HG03108 (cell line): ENCODE measurements around the gene TRAP1.
"Not testable (repeated sequence)": the region's sequence is repeated elsewhere in the genome, so short reads cannot be mapped to it uniquely, and the experiment has no call there.

Experiments
- ATAC-seq: cut with Tn5 transposase; IDR thresholded peaks from one replicate; pipeline ENCODE4 v1.9.1; 2021; ENCODE audit warnings: moderate library complexity; ENCODE audit not compliant: unreplicated experiment

Gene TRAP1

DNA sequence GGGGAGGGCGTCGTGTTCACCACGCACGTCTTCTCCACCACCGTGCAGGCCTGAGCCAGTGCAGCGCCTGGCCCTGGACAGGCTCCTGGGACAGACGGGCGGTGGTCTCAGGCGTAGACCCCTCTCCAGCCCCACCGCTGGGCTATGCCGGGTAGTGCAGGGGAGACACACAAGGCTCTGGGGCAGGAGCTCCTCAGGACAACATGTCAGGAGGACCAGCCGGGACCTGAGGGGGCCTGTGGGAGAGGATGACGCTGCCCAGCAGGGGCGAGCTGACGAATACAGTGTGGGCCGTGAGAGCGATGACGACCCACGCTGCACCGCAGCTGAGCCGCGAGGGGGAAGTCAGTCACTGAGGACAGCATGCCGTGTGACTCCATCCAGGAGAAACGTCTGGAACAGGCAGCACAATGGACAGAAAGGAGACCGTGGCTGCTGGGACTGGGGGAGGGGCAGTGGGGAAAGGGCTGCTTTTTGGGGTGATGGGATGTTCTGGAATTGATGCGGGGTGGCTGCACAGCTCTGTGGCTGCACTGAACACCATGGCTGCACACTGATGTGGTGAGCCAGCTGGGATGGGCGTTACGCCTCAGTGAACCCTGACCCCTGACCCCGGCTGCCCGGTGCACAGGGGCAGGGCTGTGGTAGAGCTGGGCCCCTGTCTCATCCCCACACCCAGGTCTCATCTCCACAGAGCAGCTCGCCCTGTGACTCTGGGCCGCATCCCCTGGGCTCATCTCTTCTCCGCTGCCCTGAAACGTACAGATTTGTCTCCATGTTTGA lies 42.6 kb downstream of the TRAP1 start:
- no peak for ATAC-seq

DNA sequence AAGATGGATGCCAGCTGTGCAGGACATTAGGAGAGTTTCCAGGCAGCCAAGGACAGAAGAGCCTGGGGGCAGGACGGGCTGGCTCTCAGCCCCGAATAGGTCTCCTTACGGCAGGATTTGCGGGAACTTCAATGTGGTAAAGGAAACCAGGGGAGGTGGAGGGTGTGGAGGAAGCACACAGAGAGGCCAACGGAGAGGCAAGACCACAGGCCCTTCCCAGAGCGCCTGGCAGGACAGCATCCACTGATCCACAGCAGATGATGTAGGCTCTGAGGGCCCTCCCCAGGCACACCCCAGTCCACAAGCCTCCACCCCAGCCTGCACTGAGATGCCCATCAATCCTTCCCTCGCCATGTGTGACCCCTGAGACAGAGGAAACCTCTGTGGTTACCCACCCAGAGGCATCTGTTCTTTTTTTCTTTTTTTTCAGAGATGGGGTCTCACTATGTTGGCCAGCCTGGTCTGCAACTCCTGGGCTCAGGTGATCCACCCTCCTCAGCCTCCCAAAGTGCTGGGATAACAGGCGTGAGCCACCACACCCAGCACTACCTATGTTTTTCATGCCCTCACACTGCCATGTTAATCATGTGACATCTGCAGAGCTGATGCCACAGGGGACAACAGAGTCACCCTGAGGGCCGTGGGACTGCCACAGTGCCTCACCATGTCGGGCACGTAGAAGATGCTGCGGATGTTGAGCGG lies 43.5 kb downstream of the TRAP1 start:
- no peak for ATAC-seq

DNA sequence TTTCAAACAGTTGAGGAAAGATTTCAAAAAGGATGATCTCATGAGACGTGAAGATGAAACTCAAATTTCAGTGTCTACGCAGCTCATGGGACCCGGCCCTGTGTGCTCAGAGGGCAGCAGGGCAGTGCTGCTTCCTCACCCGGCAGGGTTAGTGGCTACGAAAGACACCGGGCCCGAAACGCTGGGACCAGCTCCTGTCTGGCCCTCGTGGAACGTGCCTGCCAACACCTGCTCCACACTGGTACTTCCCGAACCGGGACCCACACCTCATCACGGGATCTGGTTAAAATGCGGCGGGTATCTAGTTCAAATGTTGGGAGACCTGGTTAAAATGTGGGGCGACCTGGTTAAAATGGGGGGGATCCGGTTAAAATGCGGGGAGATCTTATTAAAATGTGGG lies 44.1 kb downstream of the TRAP1 start:
- ATAC-seq, result no peak

- no peak for ATAC-seq
These were observed 44.7 kb downstream of the TRAP1 start for GRCh38 chr16:3672571-3673041.

DNA sequence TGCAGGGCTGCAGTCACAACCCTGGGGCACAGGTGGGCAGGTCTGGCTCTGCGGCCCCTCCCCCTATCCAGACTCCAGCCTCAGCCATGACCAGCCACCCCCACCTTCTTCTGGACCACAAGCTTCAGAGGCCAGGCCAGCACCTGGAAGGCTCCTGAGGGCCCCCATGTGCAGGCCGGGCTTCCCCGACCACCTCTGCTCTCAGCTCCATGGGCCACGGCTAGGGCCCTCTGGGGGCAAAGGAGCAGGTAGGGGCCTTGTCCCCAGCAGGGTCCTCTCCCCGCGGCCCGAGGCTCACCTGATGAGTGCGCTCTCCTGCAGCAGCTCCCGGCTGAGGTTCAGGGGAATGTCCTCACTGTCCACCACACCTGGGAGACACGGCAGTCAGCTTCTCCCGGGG lies 45.9 kb downstream of the TRAP1 start:
- no peak for ATAC-seq

GRCh38 chr16:3670711-3671110 lies 46.6 kb downstream of the TRAP1 start:
- no peak for ATAC-seq

- no peak for ATAC-seq
These were observed 48.2 kb downstream of the TRAP1 start for GRCh38 chr16:3669082-3669481.

DNA sequence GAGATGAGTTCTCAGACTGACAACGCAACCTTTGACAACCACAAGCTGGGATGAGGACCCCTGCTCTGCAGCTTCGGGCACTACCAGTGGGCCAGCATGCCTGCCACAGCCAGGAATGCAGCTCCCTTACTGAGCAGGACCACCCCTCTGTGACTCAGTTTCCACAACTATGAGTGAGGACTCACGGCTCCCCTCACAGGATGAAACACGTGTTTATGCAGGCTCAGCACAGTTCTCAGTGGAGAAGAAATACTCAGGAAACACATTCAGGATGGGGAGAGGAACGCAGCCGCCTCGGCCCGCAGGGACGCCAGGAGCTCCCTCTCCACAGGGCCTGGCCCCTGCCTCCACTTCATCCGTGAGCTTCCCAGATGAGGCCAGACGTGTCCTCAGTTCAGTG lies 48.7 kb downstream of the TRAP1 start:
- ATAC-seq, result no peak

DNA sequence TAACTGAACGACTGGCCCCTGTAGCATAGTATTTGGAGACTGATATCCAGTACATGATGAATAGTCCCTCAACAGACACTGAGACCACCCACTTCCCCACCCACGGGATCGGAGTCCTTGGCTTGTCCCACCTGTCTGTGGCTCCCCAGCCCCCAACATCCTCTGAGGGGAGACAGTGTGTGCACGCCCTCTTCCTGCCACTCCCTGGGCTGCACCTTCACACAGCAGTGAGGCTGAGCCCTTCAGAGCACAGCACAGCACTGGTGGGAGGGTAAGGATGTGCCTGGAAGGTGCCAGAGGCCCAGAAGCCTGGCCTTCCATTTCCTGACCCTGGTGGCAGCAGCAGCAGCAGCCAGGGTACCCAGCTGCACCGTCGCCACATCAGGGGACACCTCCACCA lies 51.8 kb downstream of the TRAP1 start:
- no peak for ATAC-seq

GRCh38 chr16:3664187-3664896 lies 53.0 kb downstream of the TRAP1 start:
- ATAC-seq, result no peak

DNA sequence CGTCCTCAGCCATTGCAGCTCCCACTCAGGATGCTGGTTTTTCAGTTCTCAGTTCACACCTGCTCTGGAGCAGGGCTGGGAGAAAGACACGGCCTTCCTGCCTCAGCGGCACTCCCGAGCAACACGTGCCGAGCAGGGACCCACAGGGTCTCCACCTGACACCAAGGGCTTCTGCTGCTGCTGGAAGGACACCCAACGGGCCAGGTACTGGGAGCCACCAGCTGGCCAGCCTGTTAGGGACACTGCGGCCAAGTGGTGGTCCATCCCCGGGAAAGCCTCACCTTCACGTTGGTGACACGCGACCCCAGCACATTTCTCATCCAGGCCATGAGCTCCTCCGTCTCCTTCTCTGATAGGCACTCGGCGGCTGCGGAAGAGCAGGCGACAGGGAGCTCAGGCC lies 54.7 kb downstream of the TRAP1 start:
- no peak for ATAC-seq

DNA sequence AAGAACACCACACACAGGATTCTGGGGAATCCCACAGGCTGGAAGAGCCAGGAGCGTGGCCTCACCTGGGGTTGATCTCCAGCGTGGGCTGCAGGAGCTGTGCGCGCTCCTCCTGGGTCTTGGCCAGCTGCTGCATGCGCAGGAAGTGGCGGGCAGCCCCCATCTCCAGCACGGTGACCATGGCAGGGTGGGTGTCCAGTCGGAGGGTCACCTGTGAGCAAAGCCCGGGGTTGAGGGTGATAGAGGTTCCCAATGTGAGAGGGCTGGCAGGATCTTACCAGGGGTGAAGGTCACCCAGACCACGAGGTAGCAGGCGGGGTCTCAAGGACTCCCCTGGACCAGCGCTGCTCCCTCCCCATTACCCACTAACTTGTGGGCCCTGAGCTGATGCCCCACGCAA lies 55.4 kb downstream of the TRAP1 start:
- no peak for ATAC-seq

DNA sequence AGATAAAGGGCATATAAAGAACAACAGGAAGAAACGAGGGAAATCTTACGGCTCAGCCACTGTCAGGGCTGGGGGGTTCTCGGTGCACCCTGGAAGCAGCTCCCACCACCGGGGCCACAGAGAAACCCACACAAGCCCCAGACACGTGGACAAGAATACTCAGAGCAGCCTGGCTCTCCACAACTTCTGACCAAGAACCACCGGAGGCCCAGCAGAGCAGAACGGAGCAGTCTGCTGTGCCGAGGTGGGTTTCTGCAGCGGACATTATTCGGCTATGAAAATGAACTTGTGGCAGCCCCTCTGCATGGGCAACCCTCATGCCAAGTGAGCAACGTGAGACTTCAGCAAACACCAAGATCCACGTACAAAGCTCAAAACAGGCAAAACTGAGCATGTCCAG lies 56.0 kb downstream of the TRAP1 start:
- ATAC-seq, result no peak

DNA sequence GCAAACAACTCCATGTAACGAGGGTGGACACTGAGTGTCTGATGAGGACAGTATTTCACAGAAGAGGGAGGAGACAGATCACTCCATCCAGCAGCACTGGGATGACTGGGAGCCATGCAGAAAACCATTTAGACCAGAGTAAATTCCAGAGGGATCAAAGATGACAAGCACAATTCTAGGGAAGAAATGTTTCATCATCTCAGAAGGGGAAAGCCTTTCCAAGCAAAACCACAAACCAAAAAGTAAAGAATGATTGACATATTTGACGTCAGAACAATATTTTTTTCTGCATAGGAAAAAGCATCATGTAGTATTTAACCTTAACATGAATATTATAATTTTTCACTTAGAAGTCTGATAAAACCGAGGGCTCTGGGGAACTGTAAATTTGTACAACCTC lies 58.1 kb downstream of the TRAP1 start:
- no peak for ATAC-seq

DNA sequence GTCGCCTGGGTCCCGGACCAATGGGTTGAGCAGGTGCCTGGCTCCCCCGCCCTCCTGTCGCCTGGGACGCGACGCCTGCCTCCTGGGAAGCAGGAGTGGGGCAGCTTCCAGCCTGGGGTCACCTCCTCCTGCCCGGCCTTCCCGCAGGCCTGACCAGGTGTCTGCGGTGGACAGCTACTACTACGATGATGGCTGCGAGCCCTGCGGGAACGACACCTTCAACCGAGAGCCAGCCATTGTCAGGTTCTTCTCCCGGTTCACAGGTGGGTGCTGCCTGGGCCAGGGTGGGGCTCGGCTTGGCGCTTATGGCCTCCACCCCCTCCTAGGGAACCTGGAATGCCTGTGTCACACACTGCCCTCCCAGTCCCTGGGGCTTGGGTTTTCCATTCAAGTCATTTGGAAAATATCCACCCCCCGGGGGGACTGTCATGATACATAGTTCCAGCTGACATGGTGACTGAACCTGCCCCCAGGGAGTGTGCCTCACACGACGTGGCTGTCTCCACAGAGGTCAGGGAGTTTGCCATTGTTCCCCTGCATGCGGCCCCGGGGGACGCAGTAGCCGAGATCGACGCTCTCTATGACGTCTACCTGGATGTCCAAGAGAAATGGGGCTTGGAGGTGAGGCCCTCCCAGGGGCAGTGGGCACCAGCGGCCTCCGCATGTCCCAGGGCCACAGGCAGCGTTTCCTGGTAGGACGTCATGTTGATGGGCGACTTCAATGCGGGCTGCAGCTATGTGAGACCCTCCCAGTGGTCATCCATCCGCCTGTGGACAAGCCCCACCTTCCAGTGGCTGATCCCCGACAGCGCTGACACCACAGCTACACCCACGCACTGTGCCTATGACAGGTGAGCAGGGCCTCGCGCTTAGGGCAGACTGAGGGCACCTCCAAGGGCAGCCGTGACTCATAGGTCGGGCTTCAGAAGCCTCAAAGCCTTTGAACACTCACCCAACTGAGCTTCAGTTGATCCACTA lies 60.5 kb downstream of the TRAP1 start:
- no peak for ATAC-seq

- not testable (repeated sequence) for ATAC-seq
These were observed 61.2 kb downstream of the TRAP1 start for GRCh38 chr16:3656160-3656490.

DNA sequence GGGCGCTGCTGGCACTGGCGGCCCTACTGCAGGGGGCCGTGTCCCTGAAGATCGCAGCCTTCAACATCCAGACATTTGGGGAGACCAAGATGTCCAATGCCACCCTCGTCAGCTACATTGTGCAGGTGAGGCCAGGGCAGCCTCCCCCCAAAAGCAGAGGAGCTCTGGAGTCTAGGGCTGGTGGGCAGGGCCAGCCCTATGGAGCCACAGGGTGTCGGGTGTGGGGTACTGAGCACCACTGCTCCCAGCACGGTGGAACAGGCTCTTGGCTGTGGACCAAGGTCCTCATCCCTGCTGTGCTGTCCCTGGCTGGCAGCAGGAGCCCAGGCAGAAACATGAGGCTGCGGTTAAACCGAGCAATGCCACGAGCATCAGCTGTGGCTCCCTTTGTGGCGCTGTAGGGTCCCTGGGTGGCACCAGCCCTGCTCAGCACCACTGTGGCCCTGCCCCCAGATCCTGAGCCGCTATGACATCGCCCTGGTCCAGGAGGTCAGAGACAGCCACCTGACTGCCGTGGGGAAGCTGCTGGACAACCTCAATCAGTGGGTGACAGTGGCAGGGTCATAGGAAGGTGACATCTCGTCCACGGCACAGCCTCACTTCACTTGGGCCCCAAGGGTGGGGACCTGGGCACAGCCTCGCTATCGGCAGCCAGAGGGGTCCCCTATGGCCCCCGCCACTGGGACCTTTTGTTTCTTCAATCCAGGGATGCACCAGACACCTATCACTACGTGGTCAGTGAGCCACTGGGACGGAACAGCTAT lies 61.7 kb downstream of the TRAP1 start:
- ATAC-seq, result no peak

- no peak for ATAC-seq
These were observed 62.3 kb downstream of the TRAP1 start for GRCh38 chr16:3655030-3655395.

DNA sequence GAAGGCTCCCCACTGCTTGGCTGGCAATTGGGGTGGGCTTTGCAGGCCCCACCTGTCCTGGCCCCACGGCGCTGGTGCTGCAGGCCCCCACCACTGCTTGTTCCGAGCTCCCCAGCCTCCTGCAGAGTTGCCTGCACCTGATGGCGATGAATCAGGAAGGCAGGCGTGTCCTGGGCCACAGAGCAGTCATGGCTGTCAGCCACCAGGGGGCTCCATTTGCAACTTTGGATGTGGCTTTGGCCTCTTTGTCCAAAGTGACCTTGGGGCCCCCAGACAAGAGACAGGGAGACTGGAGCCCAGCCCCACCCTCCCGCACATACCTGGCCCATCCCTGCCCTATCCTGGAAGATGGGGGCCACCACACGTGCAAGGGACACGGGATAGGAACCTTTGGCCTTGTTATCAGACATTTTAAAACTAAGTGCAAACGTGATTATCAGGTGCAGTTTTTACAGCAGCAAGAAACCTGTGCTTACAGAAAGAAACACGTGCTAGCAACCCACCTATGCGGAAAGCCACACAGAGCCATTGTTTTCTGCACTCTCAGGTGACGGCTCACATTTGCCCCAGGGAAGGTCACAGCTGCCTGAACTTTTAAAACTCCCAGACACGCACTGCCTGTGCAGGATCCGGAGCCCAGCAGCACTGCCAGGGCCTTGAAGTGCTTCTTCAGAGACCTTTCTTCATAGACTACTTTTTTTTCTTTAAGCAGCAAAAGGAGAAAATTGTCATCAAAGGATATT lies 62.9 kb downstream of the TRAP1 start, which contains the start of gene DNASE1:
TSS of gene DNASE1 (plus strand) at position 443 of the 743 bp plus-strand sequence. CDS start 683 bp downstream, outside the sequence.
- no peak for ATAC-seq
